Liver (tissue), 9 donors: ENCODE measurements around the gene UBALD2. TPM values are rescaled to one million over a fixed set of nuclear protein-coding genes. Genes with fewer than 3 reads are reported as not detected.

Experiments used
- DNase-seq: peaks from one replicate; pipeline ENCODE4 v3.0.0-alpha.2; 2017; ENCODE audit warnings: low spot score
- H3K27ac ChIP-seq, 2 donors: one replicate each; pipeline ENCODE4 v1.7.0; 2013; ENCODE audit warnings: inconsistent platforms in 2 of 2, low read length in 2 of 2, control low read depth in 1 of 2, low read depth in 1 of 2, mild to moderate bottlenecking in 1 of 2
- H3K27me3 ChIP-seq, 4 donors: one replicate each; pipeline versions ENCODE4 v1.6.1 to v1.7.0; 2013; ENCODE audit warnings: low read length in 3 of 4, inconsistent platforms in 1 of 4, mild to moderate bottlenecking in 1 of 4, moderate library complexity in 1 of 4; ENCODE audit not compliant: control insufficient read depth in 4 of 4, insufficient read depth in 4 of 4
- H3K36me3 ChIP-seq, 4 donors: one replicate each; pipeline versions ENCODE4 v1.6.1 to v1.7.0; 2013; ENCODE audit warnings: low read length in 3 of 4, mild to moderate bottlenecking in 3 of 4, low read depth in 1 of 4, moderate library complexity in 1 of 4; ENCODE audit not compliant: control insufficient read depth in 4 of 4, insufficient read depth in 3 of 4
- H3K4me1 ChIP-seq, 4 donors: one replicate each; pipeline versions ENCODE4 v1.6.1 to v1.7.0; 2013; ENCODE audit warnings: low read length in 3 of 4, mild to moderate bottlenecking in 3 of 4, moderate library complexity in 1 of 4; ENCODE audit not compliant: control insufficient read depth in 4 of 4, insufficient read depth in 4 of 4
- H3K4me3 ChIP-seq, 3 donors: one replicate each; pipeline versions ENCODE4 v1.6.1 to v1.7.0; 2013; ENCODE audit warnings: low read length in 3 of 3, control low read depth in 1 of 3, low read depth in 1 of 3, mild to moderate bottlenecking in 1 of 3
- H3K9ac ChIP-seq, 2 donors: one replicate each; pipeline ENCODE4 v1.7.0; 2013; ENCODE audit warnings: low read length in 2 of 2, mild to moderate bottlenecking in 2 of 2, moderate library complexity in 2 of 2, control low read depth in 1 of 2, low read depth in 1 of 2
- H3K9me3 ChIP-seq, 4 donors: one replicate each; pipeline versions ENCODE4 v1.6.1 to v1.7.0; 2013; ENCODE audit warnings: low read length in 3 of 4; ENCODE audit not compliant: control insufficient read depth in 4 of 4
- CTCF ChIP-seq: fragments of 150-350 bp; IDR thresholded peaks from 2 replicates; pipeline ENCODE4 v1.5.1; 2017; ENCODE audit warnings: improper control_type of control experiment, low read depth, low read length; ENCODE audit not compliant: missing input control
- EGR1 ChIP-seq, 2 donors: IDR thresholded peaks; 2 replicates each; pipeline ENCODE4 v1.6.1; 2016 to 2018; ENCODE audit warnings: antibody characterized with exemption in 2 of 2, low read depth in 2 of 2
- FOXA1 ChIP-seq: IDR thresholded peaks from 2 replicates; pipeline ENCODE4 v1.6.1; 2016; ENCODE audit warnings: antibody characterized with exemption
- FOXA2 ChIP-seq: IDR thresholded peaks from 2 replicates; pipeline ENCODE4 v1.6.1; 2016; ENCODE audit warnings: antibody characterized with exemption
- GABPA ChIP-seq, 2 donors: IDR thresholded peaks in 1 of 2; conservative IDR thresholded peaks in 1 of 2; 2 replicates each; pipeline ENCODE4 v1.6.1; 2016; ENCODE audit warnings: antibody characterized with exemption in 2 of 2, mild to moderate bottlenecking in 1 of 2, moderate library complexity in 1 of 2
- HNF4A ChIP-seq, 2 donors: conservative IDR thresholded peaks; 2 replicates each; pipeline ENCODE4 v1.6.1; 2016; ENCODE audit warnings: antibody characterized with exemption in 2 of 2, mild to moderate bottlenecking in 2 of 2
- HNF4G ChIP-seq: IDR thresholded peaks from 2 replicates; pipeline ENCODE4 v1.6.1; 2016; ENCODE audit warnings: antibody characterized with exemption
- JUND ChIP-seq, 2 donors: IDR thresholded peaks; 2 replicates each; pipeline ENCODE4 v1.6.1; 2016; ENCODE audit warnings: antibody characterized with exemption in 2 of 2
- MAX ChIP-seq: IDR thresholded peaks from 2 replicates; pipeline ENCODE4 v1.6.1; 2016; ENCODE audit warnings: antibody characterized with exemption
- NR2F2 ChIP-seq: IDR thresholded peaks from 2 replicates; pipeline ENCODE4 v1.6.1; 2016; ENCODE audit warnings: antibody characterized with exemption
- RAD21 ChIP-seq, 2 donors: IDR thresholded peaks; 2 replicates each; pipeline ENCODE4 v1.6.1; 2016; ENCODE audit warnings: antibody characterized with exemption in 2 of 2, mild to moderate bottlenecking in 2 of 2
- RXRA ChIP-seq, 2 donors: IDR thresholded peaks; 2 replicates each; pipeline ENCODE4 v1.6.1; 2017 to 2018; ENCODE audit warnings: antibody characterized with exemption in 2 of 2, mild to moderate bottlenecking in 1 of 2
- SP1 ChIP-seq: IDR thresholded peaks from 2 replicates; pipeline ENCODE4 v1.6.1; 2018; ENCODE audit warnings: antibody characterized with exemption, mild to moderate bottlenecking
- TAF1 ChIP-seq: conservative IDR thresholded peaks from 2 replicates; pipeline ENCODE4 v1.6.1; 2016; ENCODE audit warnings: antibody characterized with exemption, mild to moderate bottlenecking
- YY1 ChIP-seq: IDR thresholded peaks from 2 replicates; pipeline ENCODE4 v1.6.1; 2016; ENCODE audit warnings: antibody characterized with exemption, mild to moderate bottlenecking
- ZBTB33 ChIP-seq: IDR thresholded peaks from 2 replicates; pipeline ENCODE4 v1.6.1; 2016; ENCODE audit warnings: antibody characterized with exemption
- WGBS: extraction: QIAGEN DNeasy Blood & Tissue Kit; methylation state at CpG from one replicate; pipeline ENCODE4 v1.1.7; 2013; 5-methylcytosine and 5-hydroxymethylcytosine counted together
- polyA plus RNA-seq, 2 donors: library from polyadenylated mRNA; stranded (reverse) in 1 of 2; unstranded in 1 of 2; fragments of 200-250 nt in 1 of 2; fragments of >200 nt in 1 of 2; fragmentation: Nextera tagmentation in 1 of 2; extraction: Ambion mirVana in 1 of 2; gene quantifications; one replicate each; pipeline versions ENCODE4 v1.2.1 to v1.2.3, GENCODE V29; 2013 to 2015
- total RNA-seq, 2 donors: library from RNA; depleted of rRNA; stranded (reverse); fragments of >200 nt; gene quantifications; one replicate each; pipeline ENCODE4 v1.2.3, GENCODE V29; 2014
- TF ChIP-seq, protein P1 (sequence below): IDR thresholded peaks from 2 replicates; pipeline ENCODE4 v1.6.1; 2016; ENCODE audit warnings: antibody characterized with exemption, mild to moderate bottlenecking
- TF ChIP-seq, protein P2 (sequence below): IDR thresholded peaks from 2 replicates; pipeline ENCODE4 v1.6.1; 2016; ENCODE audit warnings: antibody characterized with exemption
- donor health status: healthy.
- donor health status: healthy.
- donor health status: healthy.
- donor health status: healthy.
- donor health status: healthy.

UBALD2 gene
- total RNA-seq (1 to 10 TPM; 1.7 to 6.5 TPM), polyA plus RNA-seq (1 to 10 TPM; 1.4 to 5.5 TPM)

DNA sequence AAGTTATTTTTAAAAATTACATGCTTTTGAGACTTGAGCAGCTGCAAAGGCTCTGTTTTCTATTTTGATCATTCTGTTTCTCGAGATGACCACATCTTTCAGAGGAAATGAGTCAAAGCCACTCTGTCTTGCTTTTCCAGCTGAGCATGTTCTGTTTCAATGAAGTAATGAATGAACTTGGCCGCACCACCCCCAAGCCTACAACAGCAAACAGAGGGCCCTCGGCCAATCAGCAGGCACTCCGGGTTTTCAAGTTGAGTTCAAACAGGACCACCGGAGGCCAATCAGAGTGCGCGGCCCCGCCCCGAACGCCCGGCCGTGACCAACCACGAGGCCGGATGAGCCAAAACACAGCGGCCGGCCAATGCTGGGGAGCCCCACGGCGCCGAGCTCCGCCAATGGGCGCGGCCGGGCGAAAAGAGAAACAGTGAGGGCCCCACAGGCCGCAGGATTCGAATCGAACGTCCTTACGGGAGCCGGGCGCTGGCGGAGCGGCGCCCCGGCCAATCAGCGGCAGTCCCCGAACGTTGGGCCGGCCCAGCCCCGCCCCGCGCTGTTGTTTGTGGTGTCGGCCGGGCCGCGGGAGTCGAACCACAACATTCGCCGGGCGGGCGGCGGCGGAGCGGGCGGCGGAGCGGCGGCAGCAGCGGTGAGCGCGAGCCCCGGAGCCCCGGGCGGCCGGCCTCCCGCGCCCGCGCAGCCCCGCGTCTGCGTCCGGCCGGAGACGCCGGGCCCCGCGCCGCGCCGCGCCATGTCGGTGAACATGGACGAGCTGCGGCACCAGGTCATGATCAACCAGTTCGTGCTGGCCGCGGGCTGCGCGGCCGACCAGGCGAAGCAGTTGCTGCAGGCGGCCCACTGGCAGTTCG, at the start of gene UBALD2:
TSS of gene UBALD2 (plus strand) at position 594 of the 869 bp plus-strand sequence. CDS start at position 752, 158 bp downstream.
- DNase-seq, result peak; percentile 99
- H3K36me3 ChIP-seq, result peaks cover 0 to 2% (median 0%) of the 10 kb centered on the region in 4 donors
- H3K9me3 ChIP-seq, result no peaks in the 10 kb centered on the region
- under 1% methylated on average over 94 of the region's 94 CpGs for WGBS
- H3K9ac ChIP-seq, result peak within 1 kb of the TSS in 1 of 2 donors; percentile 77
- TF ChIP-seq YY1 (peak; percentile 77), RAD21 (IDR thresholded peaks at IDR 0.05) (peak in 1 of 2 donors; percentile 14), EGR1 (IDR thresholded peaks at IDR 0.05; ENCODE audit: low read depth in 2 of 2) (no peak), ZBTB33 (peak; percentile 22), RXRA (IDR thresholded peaks at IDR 0.05) (peak; percentile 74 to 76), HNF4A (conservative IDR thresholded peaks at IDR 0.05) (peak; percentile 8 to 10), CTCF (no peak), JUND (IDR thresholded peaks at IDR 0.05) (peak in 1 of 2 donors; percentile 51), MAX (peak; percentile 45), SP1 (peak; percentile 100), FOXA1 (no peak), FOXA2 (no peak), GABPA (IDR thresholded peaks at IDR 0.05 in 1 of 2, conservative IDR thresholded peaks at IDR 0.05 in 1 of 2) (no peak), NR2F2 (peak; percentile 45), TAF1 (no peak), HNF4G (no peak)
- TF ChIP-seq, protein P1, sequence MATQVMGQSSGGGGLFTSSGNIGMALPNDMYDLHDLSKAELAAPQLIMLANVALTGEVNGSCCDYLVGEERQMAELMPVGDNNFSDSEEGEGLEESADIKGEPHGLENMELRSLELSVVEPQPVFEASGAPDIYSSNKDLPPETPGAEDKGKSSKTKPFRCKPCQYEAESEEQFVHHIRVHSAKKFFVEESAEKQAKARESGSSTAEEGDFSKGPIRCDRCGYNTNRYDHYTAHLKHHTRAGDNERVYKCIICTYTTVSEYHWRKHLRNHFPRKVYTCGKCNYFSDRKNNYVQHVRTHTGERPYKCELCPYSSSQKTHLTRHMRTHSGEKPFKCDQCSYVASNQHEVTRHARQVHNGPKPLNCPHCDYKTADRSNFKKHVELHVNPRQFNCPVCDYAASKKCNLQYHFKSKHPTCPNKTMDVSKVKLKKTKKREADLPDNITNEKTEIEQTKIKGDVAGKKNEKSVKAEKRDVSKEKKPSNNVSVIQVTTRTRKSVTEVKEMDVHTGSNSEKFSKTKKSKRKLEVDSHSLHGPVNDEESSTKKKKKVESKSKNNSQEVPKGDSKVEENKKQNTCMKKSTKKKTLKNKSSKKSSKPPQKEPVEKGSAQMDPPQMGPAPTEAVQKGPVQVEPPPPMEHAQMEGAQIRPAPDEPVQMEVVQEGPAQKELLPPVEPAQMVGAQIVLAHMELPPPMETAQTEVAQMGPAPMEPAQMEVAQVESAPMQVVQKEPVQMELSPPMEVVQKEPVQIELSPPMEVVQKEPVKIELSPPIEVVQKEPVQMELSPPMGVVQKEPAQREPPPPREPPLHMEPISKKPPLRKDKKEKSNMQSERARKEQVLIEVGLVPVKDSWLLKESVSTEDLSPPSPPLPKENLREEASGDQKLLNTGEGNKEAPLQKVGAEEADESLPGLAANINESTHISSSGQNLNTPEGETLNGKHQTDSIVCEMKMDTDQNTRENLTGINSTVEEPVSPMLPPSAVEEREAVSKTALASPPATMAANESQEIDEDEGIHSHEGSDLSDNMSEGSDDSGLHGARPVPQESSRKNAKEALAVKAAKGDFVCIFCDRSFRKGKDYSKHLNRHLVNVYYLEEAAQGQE, result peak; percentile 43
- TF ChIP-seq, protein P2, sequence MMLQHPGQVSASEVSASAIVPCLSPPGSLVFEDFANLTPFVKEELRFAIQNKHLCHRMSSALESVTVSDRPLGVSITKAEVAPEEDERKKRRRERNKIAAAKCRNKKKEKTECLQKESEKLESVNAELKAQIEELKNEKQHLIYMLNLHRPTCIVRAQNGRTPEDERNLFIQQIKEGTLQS, result no peak
- H3K27me3 ChIP-seq, result no peaks in the 10 kb centered on the region
- peak within 1 kb of the TSS; percentile 91 to 96 for H3K27ac ChIP-seq
- H3K4me3 ChIP-seq, result peak within 1 kb of the TSS; percentile 73 to 97 (median 87)
- H3K4me1 ChIP-seq, result peaks cover 6 to 36% (median 22%) of the 10 kb centered on the region in 4 donors
